IMR-90 (cell line): ENCODE measurements around the gene CHMP1B. TPM values are rescaled to one million over a fixed set of nuclear protein-coding genes. Genes with fewer than 3 reads are reported as not detected.

Source experiments
- ATAC-seq: fragments of 200-7000 bp; cut with Tn5 transposase; 2 replicates; pipeline ENCODE4 v1.9.1; 2020; ENCODE audit warnings: low read depth, mild to moderate bottlenecking, moderate library complexity
- BruUV-seq: library from RNA; stranded (reverse); fragments of 400-500 nt; replicated peaks from 2 replicates; lab custom pipeline; 2021; lab: Mats Ljungman, UMichigan
- CTCF ChIA-PET: fragments of 300-600 bp; formaldehyde crosslinking; extraction: SDS; loops from one replicate; lab custom pipeline; 2021; ENCODE audit warnings: antibody characterized with exemption; lab: Yijun Ruan, JAX
- POLR2A ChIA-PET: fragments of 300-600 bp; sonication (Branson Sonifier 250); formaldehyde crosslinking; loops from one replicate; lab custom pipeline; 2022; ENCODE audit warnings: antibody characterized with exemption; ENCODE audit not compliant: unreplicated experiment; lab: Charles Lee
- DNase-seq: peaks from one replicate; pipeline ENCODE4 v3.0.0; 2013
- H2AFZ ChIP-seq: replicated peaks from 2 replicates; pipeline ENCODE3; 2013; ENCODE audit warnings: low read length, mild to moderate bottlenecking; ENCODE audit not compliant: poor library complexity
- H2AK5ac ChIP-seq: 2 replicates; pipeline ENCODE4 v1.6.1; 2013; ENCODE audit warnings: low read depth, low read length, inconsistent platforms
- H2AK9ac ChIP-seq: replicated peaks from 2 replicates; pipeline ENCODE3; 2013; ENCODE audit warnings: mild to moderate bottlenecking, low read depth, low read length, moderate library complexity; ENCODE audit not compliant: poor library complexity
- H2BK120ac ChIP-seq: 2 replicates; pipeline ENCODE4 v1.6.1; 2013; ENCODE audit warnings: low read depth, low read length, inconsistent platforms
- H2BK15ac ChIP-seq: 3 replicates; pipeline ENCODE4 v1.6.1; 2013; ENCODE audit warnings: low read depth, low read length, inconsistent platforms
- H2BK20ac ChIP-seq: 2 replicates; pipeline ENCODE4 v1.6.1; 2013; ENCODE audit warnings: low read depth, mild to moderate bottlenecking, inconsistent platforms, low read length, moderate library complexity
- H2BK5ac ChIP-seq: 2 replicates; pipeline ENCODE4 v1.6.1; 2013; ENCODE audit warnings: mild to moderate bottlenecking, low read depth, low read length, inconsistent platforms; ENCODE audit not compliant: poor library complexity, severe bottlenecking
- H3K14ac ChIP-seq: replicated peaks from 2 replicates; pipeline ENCODE4 v1.6.1; 2013; ENCODE audit warnings: low read depth, low read length, inconsistent platforms
- H3K18ac ChIP-seq: 2 replicates; pipeline ENCODE4 v1.6.1; 2013; ENCODE audit warnings: low read depth, low read length, control low read depth
- H3K23ac ChIP-seq: 2 replicates; pipeline ENCODE4 v1.6.1; 2013; ENCODE audit warnings: low read depth, low read length, inconsistent platforms
- H3K27ac ChIP-seq: 2 replicates; pipeline ENCODE4 v1.5.1; 2013; ENCODE audit warnings: mild to moderate bottlenecking, control low read depth, low read length; ENCODE audit not compliant: insufficient read depth
- H3K27me3 ChIP-seq: 2 replicates; pipeline ENCODE4 v1.6.1; 2013; ENCODE audit warnings: low read length; ENCODE audit not compliant: control insufficient read depth, insufficient read depth
- H3K36me3 ChIP-seq: 2 replicates; pipeline ENCODE4 v1.6.1; 2013; ENCODE audit warnings: low read length, mixed read lengths; ENCODE audit not compliant: control insufficient read depth, insufficient read depth
- H3K4ac ChIP-seq: 2 replicates; pipeline ENCODE4 v1.6.1; 2013; ENCODE audit warnings: low read depth, low read length, inconsistent platforms
- H3K4me1 ChIP-seq: 2 replicates; pipeline ENCODE4 v1.6.1; 2013; ENCODE audit warnings: low read length, mixed read lengths; ENCODE audit not compliant: control insufficient read depth, insufficient read depth
- H3K4me2 ChIP-seq: 2 replicates; pipeline ENCODE4 v1.6.1; 2013; ENCODE audit warnings: low read depth, mild to moderate bottlenecking, control low read depth, low read length, moderate library complexity
- H3K4me3 ChIP-seq: 2 replicates; pipeline ENCODE4 v1.5.1; 2013; ENCODE audit warnings: low read depth, mild to moderate bottlenecking, control low read depth, low read length, moderate library complexity; ENCODE audit not compliant: insufficient read depth
- H3K56ac ChIP-seq: 2 replicates; pipeline ENCODE4 v1.6.1; 2013; ENCODE audit warnings: low read length, inconsistent platforms; ENCODE audit not compliant: insufficient read depth; ENCODE audit errors: extremely low read depth
- H3K79me1 ChIP-seq, 2 experiments: 2 replicates each; pipeline ENCODE4 v1.6.1; 2013; ENCODE audit warnings: low read length in 2 of 2, inconsistent platforms in 1 of 2, low read depth in 1 of 2
- H3K9ac ChIP-seq: 2 replicates; pipeline ENCODE4 v1.6.1; 2013; ENCODE audit warnings: low read depth, low read length, control low read depth
- H3K9me1 ChIP-seq: 2 replicates; pipeline ENCODE4 v1.6.1; 2013; ENCODE audit warnings: low read length, inconsistent platforms; ENCODE audit not compliant: insufficient read depth
- H3K9me3 ChIP-seq: 2 replicates; pipeline ENCODE4 v1.6.1; 2013; ENCODE audit warnings: low read length; ENCODE audit not compliant: control insufficient read depth, insufficient read depth
- H4K20me1 ChIP-seq: 2 replicates; pipeline ENCODE4 v1.6.1; 2013; ENCODE audit warnings: low read length, inconsistent platforms; ENCODE audit not compliant: insufficient read depth
- H4K5ac ChIP-seq: 2 replicates; pipeline ENCODE4 v1.6.1; 2013; ENCODE audit warnings: mild to moderate bottlenecking, low read depth, low read length, control low read depth
- H4K8ac ChIP-seq, 2 experiments: 2 replicates each; pipeline ENCODE4 v1.6.1; 2013; ENCODE audit warnings: low read depth in 2 of 2, low read length in 2 of 2, control low read depth in 1 of 2, inconsistent platforms in 1 of 2
- H4K91ac ChIP-seq: 2 replicates; pipeline ENCODE4 v1.6.1; 2013; ENCODE audit warnings: low read depth, low read length, inconsistent platforms; ENCODE audit not compliant: insufficient read depth
- CEBPB ChIP-seq: IDR thresholded peaks from 2 replicates; pipeline ENCODE4 v1.6.1; 2012; ENCODE audit warnings: low read depth, low read length, improper control_type of control experiment
- CHD1 ChIP-seq: IDR thresholded peaks from 2 replicates; pipeline ENCODE4 v1.6.1; 2012; ENCODE audit warnings: low read depth, low read length, improper control_type of control experiment
- FOS ChIP-seq: fragments of 150-350 bp; IDR thresholded peaks from 2 replicates; pipeline ENCODE4 v1.6.1; 2016; ENCODE audit warnings: low read depth, low read length
- MAZ ChIP-seq: IDR thresholded peaks from 2 replicates; pipeline ENCODE4 v1.6.1; 2012; ENCODE audit warnings: low read depth, mild to moderate bottlenecking, low read length, improper control_type of control experiment, moderate library complexity, borderline replicate concordance
- MXI1 ChIP-seq: IDR thresholded peaks from 2 replicates; pipeline ENCODE4 v1.6.1; 2012; ENCODE audit warnings: low read depth, mild to moderate bottlenecking, low read length, moderate library complexity, borderline replicate concordance
- RCOR1 ChIP-seq: IDR thresholded peaks from 2 replicates; pipeline ENCODE4 v1.6.1; 2012; ENCODE audit warnings: mild to moderate bottlenecking, low read length, improper control_type of control experiment; ENCODE audit not compliant: insufficient replicate concordance
- RFX5 ChIP-seq: IDR thresholded peaks from 2 replicates; pipeline ENCODE4 v1.8.0; 2012; ENCODE audit warnings: low read depth, mild to moderate bottlenecking, low read length, moderate library complexity
- SMC3 ChIP-seq: fragments of 150-350 bp; IDR thresholded peaks from 2 replicates; pipeline ENCODE4 v1.6.1; 2016; ENCODE audit warnings: low read depth, mild to moderate bottlenecking, antibody characterized with exemption, low read length, moderate library complexity
- WGBS, 2 experiments: methylation state at CpG; one replicate each; pipeline versions ENCODE4 v1.1.5 to v1.1.7; 2013; ENCODE audit warnings: missing lambda C conversion rate in 2 of 2; ENCODE audit not compliant: insufficient read length in 1 of 2; ENCODE audit errors: extremely low coverage in 2 of 2; 5-methylcytosine and 5-hydroxymethylcytosine counted together
- dilution Hi-C: fragments of 300-500 bp; cut with HindIII; formaldehyde crosslinking; loops from one replicate; pipeline ENCODE4 v1.14.3; 2018; ENCODE audit warnings: low sequenced_read_pairs; ENCODE audit not compliant: unreplicated experiment
- in situ Hi-C: fragments of 300-500 bp; cut with MboI; formaldehyde crosslinking; loops from 3 replicates; pipeline ENCODE4 v1.14.3; 2019; ENCODE audit warnings: low sequenced_read_pairs, inconsistent platforms, mixed read lengths
- intact Hi-C: fragments of 100-400 bp; cut with micrococcal nuclease; formaldehyde crosslinking; loops from 2 replicates; pipeline ENCODE4 v1.10.0; 2022
- polyA plus RNA-seq, 3 experiments: library from polyadenylated mRNA; depleted of rRNA; stranded (reverse); fragments of >200 nt; gene quantifications; 2 replicates each; pipeline ENCODE4 v1.2.3, GENCODE V29; 2012; ENCODE audit warnings: low replicate concordance in 1 of 3
- total RNA-seq: library from RNA; depleted of rRNA; stranded (reverse); fragments of >200 nt; gene quantifications from 2 replicates; pipeline ENCODE4 v1.2.3, GENCODE V29; 2012
- TF ChIP-seq, protein P1 (sequence below): conservative IDR thresholded peaks from 2 replicates; pipeline ENCODE4 v1.5.1; 2012; ENCODE audit warnings: mild to moderate bottlenecking, low read depth, low read length, improper control_type of control experiment
- TF ChIP-seq, protein P2 (sequence below): fragments of 150-350 bp; IDR thresholded peaks from 2 replicates; pipeline ENCODE4 v1.6.1; 2017; ENCODE audit warnings: mild to moderate bottlenecking, antibody characterized with exemption, low read length, low read depth

CHMP1B gene
- total and polyA plus RNA-seq, 2 of the 4 experiments (the other 2 are of a cell fraction), result 21.1 to 39.4 TPM

DNA sequence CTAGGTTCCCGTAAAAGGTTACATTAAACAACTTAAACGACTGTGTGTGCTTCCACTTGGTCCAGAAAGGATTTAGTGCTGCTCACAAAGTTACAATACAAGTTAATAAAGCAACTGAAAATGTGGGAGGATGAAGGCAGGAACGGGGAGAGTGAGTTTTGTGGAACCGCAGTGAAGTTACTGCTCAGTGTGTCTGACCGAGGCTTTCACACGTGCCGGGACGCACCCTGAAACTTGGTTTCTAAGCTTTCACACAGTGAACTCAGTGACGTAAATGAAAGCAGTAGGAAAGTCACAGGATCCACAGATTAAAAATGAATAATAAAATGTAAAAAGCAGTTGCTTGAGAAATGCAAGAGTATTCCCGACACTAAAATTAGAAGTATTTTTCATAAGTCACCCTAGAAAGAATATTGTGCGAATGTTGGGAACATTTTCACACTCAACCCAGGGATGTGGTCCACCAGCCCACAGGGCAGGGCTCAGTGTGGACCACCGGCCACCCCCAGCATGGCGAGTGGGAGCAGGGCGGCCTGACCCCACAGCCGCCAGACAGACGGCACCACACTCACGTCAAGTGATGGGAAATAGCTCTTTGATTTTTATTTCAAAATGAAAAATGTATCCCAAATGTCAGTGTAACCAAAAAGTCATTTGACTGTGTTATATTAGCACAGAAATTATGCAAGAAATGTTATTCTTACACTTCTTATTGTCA lies 32.6 kb upstream of the CHMP1B start:
- no peak overlapping the region for H2BK20ac ChIP-seq
- ChIA-PET POLR2A (no interaction called here), CTCF (no interaction called here)
- no TSS peak for BruUV-seq
- no peak overlapping the region for H4K5ac ChIP-seq
- DNase-seq, result no peak
- peaks cover 8% of the 10 kb centered on the region for H3K27me3 ChIP-seq
- no peak overlapping the region for H2AK5ac ChIP-seq
- intact Hi-C loops (no loop called here), dilution Hi-C loops (no loop called here), in situ Hi-C loops (no loop called here)
- no peak overlapping the region for H3K56ac ChIP-seq
- H3K4ac ChIP-seq, result no peak overlapping the region
- no peaks in the 10 kb centered on the region for H3K9me1 ChIP-seq
- H2AFZ ChIP-seq, result no peak overlapping the region
- H2BK15ac ChIP-seq, result no peak overlapping the region
- H3K18ac ChIP-seq, result no peak overlapping the region
- WGBS, 2 experiments, result 92% methylated on average over 4 of the region's 17 CpGs; no CpG with 5 or more reads in 1 of the 2 experiments
- no peak for ATAC-seq
- no peak overlapping the region for H3K27ac ChIP-seq
- H3K23ac ChIP-seq, result no peak overlapping the region
- no peaks in the 10 kb centered on the region for H3K79me1 ChIP-seq
- no peak overlapping the region for H3K4me2 ChIP-seq
- H2BK5ac ChIP-seq, result no peak overlapping the region
- H4K91ac ChIP-seq, result no peak overlapping the region
- no peak overlapping the region for H2BK120ac ChIP-seq
- no peak overlapping the region for H4K8ac ChIP-seq
- H3K4me3 ChIP-seq, result no peak overlapping the region
- H3K9ac ChIP-seq, result no peak overlapping the region
- H3K36me3 ChIP-seq, result no peaks in the 10 kb centered on the region
- TF ChIP-seq, protein P1, sequence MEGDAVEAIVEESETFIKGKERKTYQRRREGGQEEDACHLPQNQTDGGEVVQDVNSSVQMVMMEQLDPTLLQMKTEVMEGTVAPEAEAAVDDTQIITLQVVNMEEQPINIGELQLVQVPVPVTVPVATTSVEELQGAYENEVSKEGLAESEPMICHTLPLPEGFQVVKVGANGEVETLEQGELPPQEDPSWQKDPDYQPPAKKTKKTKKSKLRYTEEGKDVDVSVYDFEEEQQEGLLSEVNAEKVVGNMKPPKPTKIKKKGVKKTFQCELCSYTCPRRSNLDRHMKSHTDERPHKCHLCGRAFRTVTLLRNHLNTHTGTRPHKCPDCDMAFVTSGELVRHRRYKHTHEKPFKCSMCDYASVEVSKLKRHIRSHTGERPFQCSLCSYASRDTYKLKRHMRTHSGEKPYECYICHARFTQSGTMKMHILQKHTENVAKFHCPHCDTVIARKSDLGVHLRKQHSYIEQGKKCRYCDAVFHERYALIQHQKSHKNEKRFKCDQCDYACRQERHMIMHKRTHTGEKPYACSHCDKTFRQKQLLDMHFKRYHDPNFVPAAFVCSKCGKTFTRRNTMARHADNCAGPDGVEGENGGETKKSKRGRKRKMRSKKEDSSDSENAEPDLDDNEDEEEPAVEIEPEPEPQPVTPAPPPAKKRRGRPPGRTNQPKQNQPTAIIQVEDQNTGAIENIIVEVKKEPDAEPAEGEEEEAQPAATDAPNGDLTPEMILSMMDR, result no peak
- TF ChIP-seq CHD1, result no peak
- no peak for TF ChIP-seq MAZ
- no peak for TF ChIP-seq RCOR1
- TF ChIP-seq CEBPB, result no peak
- TF ChIP-seq MXI1, result no peak
- TF ChIP-seq RFX5, result no peak
- TF ChIP-seq, protein P2, sequence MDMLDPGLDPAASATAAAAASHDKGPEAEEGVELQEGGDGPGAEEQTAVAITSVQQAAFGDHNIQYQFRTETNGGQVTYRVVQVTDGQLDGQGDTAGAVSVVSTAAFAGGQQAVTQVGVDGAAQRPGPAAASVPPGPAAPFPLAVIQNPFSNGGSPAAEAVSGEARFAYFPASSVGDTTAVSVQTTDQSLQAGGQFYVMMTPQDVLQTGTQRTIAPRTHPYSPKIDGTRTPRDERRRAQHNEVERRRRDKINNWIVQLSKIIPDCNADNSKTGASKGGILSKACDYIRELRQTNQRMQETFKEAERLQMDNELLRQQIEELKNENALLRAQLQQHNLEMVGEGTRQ, result no peak
- no peak for TF ChIP-seq FOS
- TF ChIP-seq SMC3, result no peak
- no peaks in the 10 kb centered on the region for H3K9me3 ChIP-seq
- no peak overlapping the region for H3K14ac ChIP-seq
- no peaks in the 10 kb centered on the region for H4K20me1 ChIP-seq
- no peaks in the 10 kb centered on the region for H3K4me1 ChIP-seq
- H2AK9ac ChIP-seq, result no peak overlapping the region
